Activated naive CD8-positive, alpha-beta T cell treated with anti-CD3 and anti-CD28 coated beads for 36 hours (primary cell): Measurements from ENCODE around the gene LRRTM3. TPM values are rescaled to one million over a fixed set of nuclear protein-coding genes. Genes with fewer than 3 reads are reported as not detected.

Experiments
- DNase-seq: peaks from one replicate; pipeline ENCODE4 v3.0.0; 2021
- H3K27ac Mint-ChIP-seq: one replicate; pipeline ENCODE4 v1.8.0; 2022; ENCODE audit warnings: mild to moderate bottlenecking, moderate library complexity, mixed read lengths
- H3K27me3 Mint-ChIP-seq: one replicate; pipeline ENCODE4 v1.8.0; 2022; ENCODE audit warnings: mild to moderate bottlenecking, mixed read lengths
- H3K36me3 Mint-ChIP-seq: one replicate; pipeline ENCODE4 v1.8.0; 2021; ENCODE audit warnings: mild to moderate bottlenecking, mixed read lengths
- H3K4me1 Mint-ChIP-seq: one replicate; pipeline ENCODE4 v1.8.0; 2021; ENCODE audit warnings: mixed read lengths
- H3K4me3 Mint-ChIP-seq: one replicate; pipeline ENCODE4 v1.8.0; 2022; ENCODE audit warnings: mild to moderate bottlenecking, moderate library complexity, mixed read lengths
- H3K9me3 Mint-ChIP-seq: one replicate; pipeline ENCODE4 v1.8.0; 2022; ENCODE audit warnings: mixed read lengths
- total RNA-seq, 2 experiments: library from RNA; stranded (reverse); gene quantifications; one replicate each; pipeline ENCODE4 v1.2.3, GENCODE V29; 2021

LRRTM3 gene
- total RNA-seq, 2 experiments from 2014 or later = not detected

DNA sequence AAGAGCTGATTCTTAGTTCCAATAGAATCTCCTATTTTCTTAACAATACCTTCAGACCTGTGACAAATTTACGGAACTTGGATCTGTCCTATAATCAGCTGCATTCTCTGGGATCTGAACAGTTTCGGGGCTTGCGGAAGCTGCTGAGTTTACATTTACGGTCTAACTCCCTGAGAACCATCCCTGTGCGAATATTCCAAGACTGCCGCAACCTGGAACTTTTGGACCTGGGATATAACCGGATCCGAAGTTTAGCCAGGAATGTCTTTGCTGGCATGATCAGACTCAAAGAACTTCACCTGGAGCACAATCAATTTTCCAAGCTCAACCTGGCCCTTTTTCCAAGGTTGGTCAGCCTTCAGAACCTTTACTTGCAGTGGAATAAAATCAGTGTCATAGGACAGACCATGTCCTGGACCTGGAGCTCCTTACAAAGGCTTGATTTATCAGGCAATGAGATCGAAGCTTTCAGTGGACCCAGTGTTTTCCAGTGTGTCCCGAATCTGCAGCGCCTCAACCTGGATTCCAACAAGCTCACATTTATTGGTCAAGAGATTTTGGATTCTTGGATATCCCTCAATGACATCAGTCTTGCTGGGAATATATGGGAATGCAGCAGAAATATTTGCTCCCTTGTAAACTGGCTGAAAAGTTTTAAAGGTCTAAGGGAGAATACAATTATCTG lies 1.6 kb downstream of the LRRTM3 start:
- Mint-ChIP-seq H3K27me3 (peaks cover 59% of the 10 kb centered on the region), H3K9me3 (no peaks in the 10 kb centered on the region), H3K4me1 (no peaks in the 10 kb centered on the region), H3K36me3 (no peaks in the 10 kb centered on the region), H3K4me3 (no peak overlapping the region), H3K27ac (no peak overlapping the region)
- no peak for DNase-seq

DNA sequence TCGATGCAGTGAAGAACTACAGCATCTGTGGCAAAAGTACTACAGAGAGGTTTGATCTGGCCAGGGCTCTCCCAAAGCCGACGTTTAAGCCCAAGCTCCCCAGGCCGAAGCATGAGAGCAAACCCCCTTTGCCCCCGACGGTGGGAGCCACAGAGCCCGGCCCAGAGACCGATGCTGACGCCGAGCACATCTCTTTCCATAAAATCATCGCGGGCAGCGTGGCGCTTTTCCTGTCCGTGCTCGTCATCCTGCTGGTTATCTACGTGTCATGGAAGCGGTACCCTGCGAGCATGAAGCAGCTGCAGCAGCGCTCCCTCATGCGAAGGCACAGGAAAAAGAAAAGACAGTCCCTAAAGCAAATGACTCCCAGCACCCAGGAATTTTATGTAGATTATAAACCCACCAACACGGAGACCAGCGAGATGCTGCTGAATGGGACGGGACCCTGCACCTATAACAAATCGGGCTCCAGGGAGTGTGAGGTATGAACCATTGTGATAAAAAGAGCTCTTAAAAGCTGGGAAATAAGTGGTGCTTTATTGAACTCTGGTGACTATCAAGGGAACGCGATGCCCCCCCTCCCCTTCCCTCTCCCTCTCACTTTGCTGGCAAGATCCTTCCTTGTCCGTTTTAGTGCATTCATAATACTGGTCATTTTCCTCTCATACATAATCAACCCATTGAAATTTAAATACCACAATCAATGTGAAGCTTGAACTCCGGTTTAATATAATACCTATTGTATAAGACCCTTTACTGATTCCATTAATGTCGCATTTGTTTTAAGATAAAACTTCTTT lies 2.3 kb downstream of the LRRTM3 start:
- no peak overlapping the region for H3K4me3 Mint-ChIP-seq
- no peaks in the 10 kb centered on the region for H3K36me3 Mint-ChIP-seq
- H3K27me3 Mint-ChIP-seq = peaks cover 59% of the 10 kb centered on the region
- no peaks in the 10 kb centered on the region for H3K4me1 Mint-ChIP-seq
- H3K9me3 Mint-ChIP-seq = no peaks in the 10 kb centered on the region
- H3K27ac Mint-ChIP-seq = no peak overlapping the region
- DNase-seq = no peak

DNA sequence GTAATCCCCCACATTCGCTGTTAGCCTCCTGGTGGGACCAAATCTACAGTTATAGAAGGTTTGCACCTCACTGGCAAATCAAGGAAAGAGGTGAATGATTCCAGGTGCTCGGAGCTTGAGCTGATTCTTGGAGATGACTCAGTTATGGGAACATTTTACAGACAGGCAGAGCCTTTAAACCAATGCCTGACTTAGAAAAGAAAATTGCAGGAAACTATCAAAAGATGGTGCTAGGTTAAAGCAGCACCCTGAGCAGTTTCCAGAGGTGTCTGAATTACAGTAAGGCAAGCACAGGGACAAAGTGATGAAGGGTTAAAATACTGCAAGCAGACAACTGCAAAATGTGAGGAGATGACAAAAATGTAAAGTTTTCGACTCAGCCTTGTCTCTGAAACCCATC lies 2.9 kb downstream of the LRRTM3 start:
- H3K4me1 Mint-ChIP-seq = no peaks in the 10 kb centered on the region
- H3K4me3 Mint-ChIP-seq = no peak overlapping the region
- peaks cover 60% of the 10 kb centered on the region for H3K27me3 Mint-ChIP-seq
- H3K27ac Mint-ChIP-seq = no peak overlapping the region
- no peak for DNase-seq
- no peaks in the 10 kb centered on the region for H3K36me3 Mint-ChIP-seq
- H3K9me3 Mint-ChIP-seq = no peaks in the 10 kb centered on the region

DNA sequence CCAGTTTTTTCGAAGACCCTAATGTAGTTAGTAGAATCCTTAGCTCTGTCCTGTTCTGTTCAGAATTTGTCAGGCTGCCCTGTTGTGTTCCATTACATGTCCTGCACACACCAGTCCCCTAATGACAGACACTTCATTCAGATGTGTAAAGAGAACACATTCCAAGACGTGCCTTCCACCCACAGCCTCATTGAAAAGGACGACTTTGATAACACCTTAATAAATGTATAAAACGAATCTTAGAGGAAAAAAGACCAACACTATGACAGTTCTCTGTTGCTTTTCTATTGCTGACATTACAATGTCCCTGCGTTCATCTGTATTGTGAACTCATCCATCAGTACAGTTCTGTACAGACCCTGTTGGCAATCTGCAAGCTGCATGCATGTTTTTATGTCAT lies 3.5 kb downstream of the LRRTM3 start:
- no peak overlapping the region for H3K4me3 Mint-ChIP-seq
- H3K27ac Mint-ChIP-seq = no peak overlapping the region
- H3K4me1 Mint-ChIP-seq = no peaks in the 10 kb centered on the region
- H3K36me3 Mint-ChIP-seq = no peaks in the 10 kb centered on the region
- DNase-seq = no peak
- peaks cover 60% of the 10 kb centered on the region for H3K27me3 Mint-ChIP-seq
- no peaks in the 10 kb centered on the region for H3K9me3 Mint-ChIP-seq

DNA sequence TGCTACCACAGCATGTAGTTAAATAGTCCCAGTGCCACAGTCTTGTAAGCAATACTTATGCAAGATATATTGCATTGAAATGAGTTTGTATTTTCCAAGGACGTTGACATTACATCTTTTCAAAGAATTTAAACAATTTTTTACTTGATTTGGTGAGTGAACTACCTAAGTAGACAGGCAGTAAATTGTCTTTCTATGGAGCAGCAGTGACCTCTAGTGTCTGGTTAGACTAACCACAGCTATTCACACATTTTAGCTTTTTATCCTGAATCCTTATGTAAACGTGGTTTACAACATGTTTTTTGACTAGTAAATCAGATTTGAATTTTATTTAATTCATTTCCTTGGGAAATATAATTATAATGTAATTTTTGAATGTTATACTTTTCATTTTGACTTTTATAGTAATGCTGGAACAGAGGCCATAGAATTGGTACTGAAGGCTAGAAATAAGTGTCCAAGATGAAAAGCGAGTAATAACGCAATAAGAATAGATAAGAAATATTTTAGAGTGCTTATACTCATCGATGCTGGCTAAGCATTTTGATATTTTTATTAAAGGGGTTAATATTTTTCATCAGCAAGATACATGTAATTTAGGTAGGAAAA lies 5.6 kb downstream of the LRRTM3 start:
- H3K27me3 Mint-ChIP-seq = peaks cover 53% of the 10 kb centered on the region
- no peak overlapping the region for H3K4me3 Mint-ChIP-seq
- H3K27ac Mint-ChIP-seq = no peak overlapping the region
- no peaks in the 10 kb centered on the region for H3K9me3 Mint-ChIP-seq
- no peaks in the 10 kb centered on the region for H3K4me1 Mint-ChIP-seq
- no peak for DNase-seq
- no peaks in the 10 kb centered on the region for H3K36me3 Mint-ChIP-seq

GRCh38 chr10:66931949-66932343 lies 6.1 kb downstream of the LRRTM3 start:
- Mint-ChIP-seq H3K27ac (no peak overlapping the region), H3K9me3 (no peaks in the 10 kb centered on the region), H3K4me1 (no peaks in the 10 kb centered on the region), H3K36me3 (no peaks in the 10 kb centered on the region), H3K27me3 (peaks cover 52% of the 10 kb centered on the region), H3K4me3 (no peak overlapping the region)
- DNase-seq = no peak

DNA sequence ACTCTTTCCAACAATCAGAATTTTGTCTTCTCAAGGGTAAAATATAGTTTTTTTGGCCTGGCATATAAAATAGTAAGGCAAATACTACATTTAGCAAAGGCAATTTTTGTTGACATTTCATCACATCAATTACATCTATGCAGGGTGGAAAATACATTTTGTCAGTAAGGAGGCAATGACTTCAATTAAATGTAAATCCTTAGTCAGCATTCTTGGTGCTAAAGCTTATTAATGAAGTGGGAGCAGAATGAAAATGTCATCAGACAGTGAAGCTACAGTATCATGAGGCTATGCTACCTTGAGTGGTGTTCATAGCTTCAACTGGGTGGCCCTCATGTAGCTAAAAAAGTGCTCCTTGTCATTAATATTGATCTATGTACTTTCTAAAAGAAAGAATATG lies 8.9 kb downstream of the LRRTM3 start:
- Mint-ChIP-seq H3K27me3 (peaks cover 26% of the 10 kb centered on the region), H3K36me3 (no peaks in the 10 kb centered on the region), H3K4me3 (no peak overlapping the region), H3K27ac (no peak overlapping the region), H3K9me3 (no peaks in the 10 kb centered on the region), H3K4me1 (no peaks in the 10 kb centered on the region)
- DNase-seq = no peak

DNA sequence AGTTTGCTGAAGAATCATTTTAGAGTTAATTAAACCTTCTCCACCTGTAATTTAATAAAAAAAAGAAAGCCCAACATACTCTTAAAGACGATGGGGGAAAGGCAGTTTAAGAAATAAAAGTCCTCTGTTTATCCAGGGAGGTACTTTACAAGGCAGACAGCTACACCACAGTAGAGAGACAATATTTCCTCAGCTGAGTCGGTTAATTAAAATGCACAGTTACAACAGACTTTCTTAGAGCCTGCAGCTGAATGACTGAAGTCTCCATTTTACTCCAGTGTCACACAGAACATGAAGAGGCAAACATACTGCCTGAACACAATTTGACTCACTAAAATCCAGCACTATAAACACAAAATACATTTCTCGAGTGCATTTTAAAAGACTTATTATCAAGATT lies 15.1 kb downstream of the LRRTM3 start:
- no peak overlapping the region for H3K27ac Mint-ChIP-seq
- no peaks in the 10 kb centered on the region for H3K9me3 Mint-ChIP-seq
- H3K4me3 Mint-ChIP-seq = no peak overlapping the region
- H3K4me1 Mint-ChIP-seq = no peaks in the 10 kb centered on the region
- H3K27me3 Mint-ChIP-seq = peaks cover 7% of the 10 kb centered on the region
- no peaks in the 10 kb centered on the region for H3K36me3 Mint-ChIP-seq
- DNase-seq = no peak

- peaks cover 2% of the 10 kb centered on the region for H3K27me3 Mint-ChIP-seq
- no peaks in the 10 kb centered on the region for H3K9me3 Mint-ChIP-seq
- H3K4me3 Mint-ChIP-seq = no peak overlapping the region
- no peak for DNase-seq
- H3K36me3 Mint-ChIP-seq = no peaks in the 10 kb centered on the region
- no peak overlapping the region for H3K27ac Mint-ChIP-seq
- H3K4me1 Mint-ChIP-seq = no peaks in the 10 kb centered on the region
Measured at GRCh38 chr10:66941491-66941890, 15.7 kb downstream of the LRRTM3 start.

GRCh38 chr10:66942407-66942806 lies 16.6 kb downstream of the LRRTM3 start:
- no peak overlapping the region for H3K27ac Mint-ChIP-seq
- H3K27me3 Mint-ChIP-seq = no peaks in the 10 kb centered on the region
- no peaks in the 10 kb centered on the region for H3K4me1 Mint-ChIP-seq
- H3K9me3 Mint-ChIP-seq = no peaks in the 10 kb centered on the region
- DNase-seq = no peak
- H3K36me3 Mint-ChIP-seq = no peaks in the 10 kb centered on the region
- H3K4me3 Mint-ChIP-seq = no peak overlapping the region

GRCh38 chr10:66943590-66943989 lies 17.8 kb downstream of the LRRTM3 start:
- no peak overlapping the region for H3K4me3 Mint-ChIP-seq
- no peaks in the 10 kb centered on the region for H3K4me1 Mint-ChIP-seq
- no peak overlapping the region for H3K27ac Mint-ChIP-seq
- no peaks in the 10 kb centered on the region for H3K27me3 Mint-ChIP-seq
- no peaks in the 10 kb centered on the region for H3K36me3 Mint-ChIP-seq
- DNase-seq = no peak
- no peaks in the 10 kb centered on the region for H3K9me3 Mint-ChIP-seq

- H3K9me3 Mint-ChIP-seq = no peaks in the 10 kb centered on the region
- no peaks in the 10 kb centered on the region for H3K4me1 Mint-ChIP-seq
- H3K27ac Mint-ChIP-seq = no peak overlapping the region
- no peak for DNase-seq
- no peaks in the 10 kb centered on the region for H3K36me3 Mint-ChIP-seq
- H3K27me3 Mint-ChIP-seq = no peaks in the 10 kb centered on the region
- no peak overlapping the region for H3K4me3 Mint-ChIP-seq
Measured at GRCh38 chr10:66951896-66952295, 26.1 kb downstream of the LRRTM3 start.

GRCh38 chr10:66958466-66958865 lies 32.6 kb downstream of the LRRTM3 start:
- Mint-ChIP-seq H3K9me3 (peaks cover 1% of the 10 kb centered on the region), H3K27me3 (no peaks in the 10 kb centered on the region), H3K27ac (no peak overlapping the region), H3K36me3 (no peaks in the 10 kb centered on the region), H3K4me3 (no peak overlapping the region), H3K4me1 (no peaks in the 10 kb centered on the region)
- DNase-seq = no peak

DNA sequence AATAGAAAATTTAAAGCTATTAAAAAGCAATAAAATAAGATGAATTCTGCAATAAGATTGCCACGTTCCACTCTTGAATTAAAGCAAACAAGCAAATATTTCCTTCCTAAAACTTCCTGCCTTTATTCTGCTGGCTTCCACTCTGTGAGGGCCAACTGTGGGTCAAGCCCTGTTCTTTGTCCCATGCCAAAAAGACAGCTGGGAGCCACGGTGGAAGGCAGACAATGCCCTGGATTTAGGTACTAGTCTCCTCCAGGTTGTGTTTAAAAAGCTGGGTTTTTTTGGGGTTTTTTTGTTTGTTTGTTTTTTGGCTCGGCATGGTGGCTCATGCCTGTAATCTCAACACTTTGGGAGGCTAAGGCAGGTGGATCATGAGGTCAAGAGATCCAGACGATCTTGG lies 39.1 kb downstream of the LRRTM3 start:
- DNase-seq = no peak
- no peaks in the 10 kb centered on the region for H3K36me3 Mint-ChIP-seq
- H3K4me1 Mint-ChIP-seq = no peaks in the 10 kb centered on the region
- H3K4me3 Mint-ChIP-seq = no peak overlapping the region
- H3K27me3 Mint-ChIP-seq = no peaks in the 10 kb centered on the region
- H3K27ac Mint-ChIP-seq = no peak overlapping the region
- peaks cover 3% of the 10 kb centered on the region for H3K9me3 Mint-ChIP-seq

DNA sequence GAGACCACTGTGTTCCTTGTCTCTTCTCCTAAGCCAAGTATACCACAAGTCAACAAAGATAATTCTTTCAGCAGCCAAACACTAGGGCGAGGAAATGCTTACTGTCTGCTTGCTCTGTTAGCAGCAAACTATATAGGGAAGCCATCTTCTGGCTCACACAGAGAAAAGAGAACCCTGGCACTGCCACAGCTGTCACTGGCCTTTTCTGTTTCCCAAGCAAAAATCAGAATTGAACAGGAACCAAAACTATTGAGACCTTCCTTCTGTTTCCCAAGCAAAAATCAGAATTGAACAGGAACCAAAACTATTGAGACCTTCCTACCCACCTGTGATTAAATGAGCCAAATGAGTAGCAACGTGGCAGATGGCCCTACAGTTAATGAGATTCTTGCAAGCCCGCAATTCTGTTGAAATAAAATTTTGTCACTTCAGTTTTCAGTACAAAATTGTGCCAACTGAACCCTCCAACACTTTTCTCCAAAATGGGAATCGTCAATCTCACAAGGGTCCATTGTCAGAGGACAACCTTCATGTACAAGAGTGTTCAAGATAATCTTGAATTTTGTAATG lies 54.5 kb downstream of the LRRTM3 start:
- no peak for DNase-seq
- Mint-ChIP-seq H3K4me3 (no peak overlapping the region), H3K27me3 (no peaks in the 10 kb centered on the region), H3K9me3 (no peaks in the 10 kb centered on the region), H3K36me3 (no peaks in the 10 kb centered on the region), H3K27ac (no peak overlapping the region), H3K4me1 (no peaks in the 10 kb centered on the region)
